WERI-Rb-1 (cell line): Measurements from ENCODE around the gene AP3D1.

ENCODE experiments used
- DNase-seq: peaks from one replicate; pipeline ENCODE4 v3.0.0-alpha.2; 2020
- H3K27ac ChIP-seq: fragments of 250-450 bp; sonication (Bioruptor Pico); 2 replicates; pipeline ENCODE4 v1.5.1; 2020; ENCODE audit warnings: mild to moderate bottlenecking, moderate library complexity
- H3K27me3 ChIP-seq: fragments of 250-450 bp; sonication (Bioruptor Pico); 2 replicates; pipeline ENCODE4 v1.5.1; 2021; ENCODE audit warnings: mild to moderate bottlenecking, low read depth, moderate library complexity; ENCODE audit not compliant: insufficient read depth, severe bottlenecking
- H3K36me3 ChIP-seq: fragments of 250-450 bp; sonication (Bioruptor Pico); 2 replicates; pipeline ENCODE4 v1.5.1; 2020; ENCODE audit warnings: mild to moderate bottlenecking, moderate library complexity
- H3K4me3 ChIP-seq: 2 replicates; pipeline ENCODE4 v1.5.1; 2011; ENCODE audit warnings: low read depth, mild to moderate bottlenecking, control low read depth, low read length
- H3K9me3 ChIP-seq: fragments of 250-450 bp; sonication (Bioruptor Pico); 2 replicates; pipeline ENCODE4 v1.5.1; 2021; ENCODE audit warnings: mild to moderate bottlenecking, moderate library complexity; ENCODE audit not compliant: severe bottlenecking
- TF ChIP-seq, protein P1 (sequence below): IDR thresholded peaks from 2 replicates; pipeline ENCODE4 v1.5.1; 2011; ENCODE audit warnings: low read depth, mild to moderate bottlenecking, control low read depth, inconsistent platforms, low read length

The AP3D1 gene

DNA sequence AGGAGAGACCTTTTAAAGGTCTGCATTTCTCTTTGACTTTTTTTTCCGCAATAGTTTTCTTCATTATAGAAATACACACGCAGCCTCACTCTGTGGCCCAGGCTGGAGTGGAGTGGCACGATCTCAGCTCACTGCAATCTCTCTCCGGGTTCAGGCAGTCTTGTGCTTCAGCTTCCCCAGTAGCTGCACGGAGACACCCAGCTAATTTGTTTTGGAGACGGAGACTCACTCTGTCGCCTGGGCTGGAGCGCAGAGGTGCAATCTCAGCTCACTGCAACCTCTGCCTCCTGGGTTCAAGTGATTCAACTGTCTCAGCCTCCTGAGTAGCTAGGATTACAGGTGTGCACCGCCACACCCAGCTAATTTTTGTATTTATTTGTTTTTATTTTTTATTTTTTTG, 88.6 kb downstream of the AP3D1 start:
- no peak for DNase-seq
- TF ChIP-seq, protein P1, sequence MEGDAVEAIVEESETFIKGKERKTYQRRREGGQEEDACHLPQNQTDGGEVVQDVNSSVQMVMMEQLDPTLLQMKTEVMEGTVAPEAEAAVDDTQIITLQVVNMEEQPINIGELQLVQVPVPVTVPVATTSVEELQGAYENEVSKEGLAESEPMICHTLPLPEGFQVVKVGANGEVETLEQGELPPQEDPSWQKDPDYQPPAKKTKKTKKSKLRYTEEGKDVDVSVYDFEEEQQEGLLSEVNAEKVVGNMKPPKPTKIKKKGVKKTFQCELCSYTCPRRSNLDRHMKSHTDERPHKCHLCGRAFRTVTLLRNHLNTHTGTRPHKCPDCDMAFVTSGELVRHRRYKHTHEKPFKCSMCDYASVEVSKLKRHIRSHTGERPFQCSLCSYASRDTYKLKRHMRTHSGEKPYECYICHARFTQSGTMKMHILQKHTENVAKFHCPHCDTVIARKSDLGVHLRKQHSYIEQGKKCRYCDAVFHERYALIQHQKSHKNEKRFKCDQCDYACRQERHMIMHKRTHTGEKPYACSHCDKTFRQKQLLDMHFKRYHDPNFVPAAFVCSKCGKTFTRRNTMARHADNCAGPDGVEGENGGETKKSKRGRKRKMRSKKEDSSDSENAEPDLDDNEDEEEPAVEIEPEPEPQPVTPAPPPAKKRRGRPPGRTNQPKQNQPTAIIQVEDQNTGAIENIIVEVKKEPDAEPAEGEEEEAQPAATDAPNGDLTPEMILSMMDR, result no peak
- Histone ChIP-seq H3K36me3 (no peaks in the 10 kb centered on the region), H3K27me3 (no peaks in the 10 kb centered on the region), H3K4me3 (no peak overlapping the region), H3K9me3 (no peaks in the 10 kb centered on the region), H3K27ac (no peak overlapping the region)

DNA sequence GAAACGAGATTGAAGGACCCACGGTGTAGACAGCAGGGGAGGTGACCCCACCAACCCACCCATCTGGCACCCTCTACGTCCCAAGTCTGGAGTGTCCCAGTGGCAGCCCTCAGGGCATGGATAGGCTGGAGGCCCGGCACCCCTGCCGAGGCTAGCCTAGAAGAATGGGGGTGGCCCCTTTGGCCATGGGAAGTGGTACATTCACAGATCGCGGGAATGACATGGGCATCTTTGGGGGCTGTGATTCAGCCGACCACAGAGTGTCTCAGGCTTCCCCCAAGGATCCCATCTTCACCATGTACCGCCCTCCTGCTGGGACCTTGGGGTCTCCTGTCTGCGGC, 89.0 kb downstream of the AP3D1 start:
- DNase-seq, result no peak
- no peaks in the 10 kb centered on the region for H3K36me3 ChIP-seq
- peak overlapping the region; percentile 96 for H3K27ac ChIP-seq
- TF ChIP-seq, protein P1, result no peak
- H3K27me3 ChIP-seq, result no peaks in the 10 kb centered on the region
- peak overlapping the region; percentile 70 for H3K4me3 ChIP-seq
- H3K9me3 ChIP-seq, result no peaks in the 10 kb centered on the region

DNA sequence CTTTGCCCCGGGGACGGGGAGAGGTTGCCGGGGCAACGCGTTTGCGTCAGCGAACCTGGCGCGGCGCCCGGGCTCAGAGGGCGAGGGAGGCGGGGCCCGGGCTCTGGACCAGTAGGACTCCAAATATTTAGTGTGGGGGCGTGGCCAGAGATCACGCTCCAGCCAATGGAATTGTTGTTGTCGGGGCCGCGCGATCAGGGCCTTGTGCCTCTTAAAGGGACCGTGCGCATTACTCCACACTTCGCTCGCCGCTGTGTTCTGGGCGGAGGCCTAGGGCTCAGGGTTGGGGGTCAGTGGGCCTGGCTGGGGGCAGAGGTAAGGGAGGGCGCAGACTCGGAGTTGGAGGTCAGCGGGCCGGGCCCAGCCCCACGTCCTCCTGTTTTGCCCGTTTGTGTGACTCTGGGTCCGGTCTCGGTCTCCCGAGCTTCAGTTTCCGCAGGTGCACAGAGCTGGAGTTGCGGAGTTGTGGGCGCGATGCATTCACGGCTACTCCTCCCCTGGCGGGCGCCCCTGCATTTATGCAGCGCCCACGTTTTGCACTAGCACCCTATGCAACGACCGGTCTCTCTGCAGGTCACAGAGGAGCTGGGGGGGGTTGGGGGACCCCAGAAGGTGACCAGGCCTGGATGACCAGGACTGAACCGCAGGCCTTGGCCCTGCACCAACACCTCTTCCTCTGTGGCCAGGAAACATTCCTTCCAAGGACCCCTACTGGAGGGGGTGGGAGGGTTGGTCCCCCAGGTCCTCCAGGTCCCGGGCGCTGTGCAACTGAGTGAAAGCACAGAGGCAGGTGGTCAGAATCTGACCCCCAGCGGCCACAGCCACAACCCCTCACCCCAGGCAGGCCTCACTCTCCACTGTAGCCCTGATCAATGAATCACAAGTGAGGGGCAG, 89.6 kb downstream of the AP3D1 start:
- Histone ChIP-seq H3K27ac (peak overlapping the region; percentile 96), H3K9me3 (no peaks in the 10 kb centered on the region), H3K27me3 (no peaks in the 10 kb centered on the region), H3K4me3 (peak overlapping the region; percentile 70), H3K36me3 (no peaks in the 10 kb centered on the region)
- TF ChIP-seq, protein P1, result peak; percentile 35; the same call in 1 of the 2 replicates
- DNase-seq, result peak; percentile 99

DNA sequence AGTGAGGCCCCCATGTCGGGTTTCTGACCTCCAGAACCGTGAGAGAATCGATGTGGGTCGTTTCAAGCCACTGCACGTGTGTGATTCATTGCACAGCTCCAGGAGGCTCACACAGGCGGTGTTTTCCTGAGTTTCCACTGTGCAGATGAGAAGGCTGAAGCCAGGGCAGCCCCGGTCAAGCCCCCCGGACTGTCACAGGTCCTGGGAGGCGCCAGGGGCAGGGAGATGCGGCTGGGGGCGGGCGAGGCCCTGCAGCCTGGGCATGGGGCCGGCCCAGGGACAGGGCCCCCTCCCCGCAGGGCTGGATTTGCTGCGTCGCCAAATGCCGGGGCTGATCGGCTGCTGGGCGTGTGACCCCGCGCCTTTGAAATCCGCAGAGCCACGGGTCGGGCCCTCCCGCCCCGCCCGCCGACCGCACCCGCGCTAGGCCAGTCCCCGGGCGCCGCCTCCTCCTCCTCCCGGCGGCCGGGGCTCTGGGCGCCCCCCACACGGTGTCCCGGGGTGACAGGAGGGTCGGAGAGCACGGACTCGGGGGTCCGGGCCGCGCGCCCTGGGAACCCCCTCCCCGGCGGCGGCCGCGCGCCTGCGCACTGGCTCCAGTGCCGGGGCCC, 90.4 kb downstream of the AP3D1 start:
- TF ChIP-seq, protein P1, result no peak
- no peaks in the 10 kb centered on the region for H3K36me3 ChIP-seq
- no peaks in the 10 kb centered on the region for H3K9me3 ChIP-seq
- peak; percentile 85 for DNase-seq
- H3K27ac ChIP-seq, result peak overlapping the region; percentile 96
- no peaks in the 10 kb centered on the region for H3K27me3 ChIP-seq
- H3K4me3 ChIP-seq, result peak overlapping the region; percentile 51

DNA sequence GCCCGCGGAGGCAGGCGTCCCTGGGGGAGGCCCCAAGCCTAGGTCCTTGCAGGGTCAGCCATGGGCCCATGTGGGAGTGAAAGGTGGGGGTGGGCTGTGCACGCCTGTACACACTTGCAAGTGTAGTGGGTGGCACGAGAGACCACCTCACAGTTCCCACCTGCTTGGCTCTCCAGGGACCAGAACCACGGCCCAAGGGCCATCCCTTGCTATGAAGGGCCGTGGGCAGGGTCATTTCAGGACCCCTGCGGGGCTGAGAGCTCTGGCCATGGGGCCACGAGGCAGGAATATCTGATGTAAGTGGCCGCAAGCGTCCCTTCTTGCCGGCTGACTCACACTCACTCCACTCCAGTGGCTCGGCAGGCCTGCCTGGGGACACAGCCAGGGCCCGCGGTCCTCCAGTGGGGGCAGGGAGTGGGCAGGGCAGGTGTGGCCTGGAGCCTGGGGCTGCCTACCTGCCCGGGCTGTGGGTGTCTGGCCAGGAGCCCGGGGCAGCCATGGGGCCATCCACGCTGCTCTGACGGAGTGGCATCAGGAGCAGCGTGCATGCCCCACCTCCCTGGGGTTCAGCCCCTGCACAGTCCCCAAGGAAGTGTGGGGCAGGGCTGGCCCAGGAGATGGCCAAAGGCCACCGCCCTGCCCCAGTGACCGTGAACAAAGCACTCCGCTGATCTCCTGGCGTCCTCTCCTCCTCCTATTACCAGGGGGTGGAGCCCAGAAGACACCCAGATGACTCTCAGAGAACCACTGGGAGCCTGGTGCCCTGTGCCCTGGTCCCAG, 91.8 kb downstream of the AP3D1 start:
- Histone ChIP-seq H3K27ac (peak overlapping the region; percentile 96), H3K9me3 (no peaks in the 10 kb centered on the region), H3K4me3 (no peak overlapping the region), H3K36me3 (no peaks in the 10 kb centered on the region), H3K27me3 (no peaks in the 10 kb centered on the region)
- peak; percentile 65 for DNase-seq
- TF ChIP-seq, protein P1, result no peak
